ENCODE measurements around the gene NHS.
A peak's percentile ranks its signal among the peaks of the same experiment; 100 is the strongest.

NHS gene

GRCh38 chrX:17465201-17465600 is 90.2 kb downstream of the NHS start:
- no peak overlapping the region for H3K4me3 ChIP-seq (ENCODE audit: low read depth, low read length)
- H3K27me3 ChIP-seq (ENCODE audit: insufficient read depth, low read length), result no peaks in the 10 kb centered on the region
- H3K79me2 ChIP-seq (ENCODE audit: control insufficient read depth, insufficient read depth, low read length, unreplicated experiment), result no peaks in the 10 kb centered on the region
- no peak overlapping the region for H2AFZ ChIP-seq (ENCODE audit: low read length, unreplicated experiment)
- H3K27ac ChIP-seq (ENCODE audit: low read depth, low read length), result no peak overlapping the region
- no peaks in the 10 kb centered on the region for H3K36me3 ChIP-seq (ENCODE audit: insufficient read depth, low read length)
- peaks cover 11% of the 10 kb centered on the region for H3K4me1 ChIP-seq (ENCODE audit: control insufficient read depth, insufficient read depth, low read length, unreplicated experiment)

GRCh38 chrX:17465802-17466201 is 90.8 kb downstream of the NHS start:
- H2AFZ ChIP-seq (ENCODE audit: low read length, unreplicated experiment), result no peak overlapping the region
- H3K79me2 ChIP-seq (ENCODE audit: control insufficient read depth, insufficient read depth, low read length, unreplicated experiment), result no peaks in the 10 kb centered on the region
- H3K27ac ChIP-seq (ENCODE audit: low read depth, low read length), result no peak overlapping the region
- H3K4me1 ChIP-seq (ENCODE audit: control insufficient read depth, insufficient read depth, low read length, unreplicated experiment), result peaks cover 11% of the 10 kb centered on the region
- no peaks in the 10 kb centered on the region for H3K27me3 ChIP-seq (ENCODE audit: insufficient read depth, low read length)
- H3K4me3 ChIP-seq (ENCODE audit: low read depth, low read length), result no peak overlapping the region
- H3K36me3 ChIP-seq (ENCODE audit: insufficient read depth, low read length), result no peaks in the 10 kb centered on the region

DNA sequence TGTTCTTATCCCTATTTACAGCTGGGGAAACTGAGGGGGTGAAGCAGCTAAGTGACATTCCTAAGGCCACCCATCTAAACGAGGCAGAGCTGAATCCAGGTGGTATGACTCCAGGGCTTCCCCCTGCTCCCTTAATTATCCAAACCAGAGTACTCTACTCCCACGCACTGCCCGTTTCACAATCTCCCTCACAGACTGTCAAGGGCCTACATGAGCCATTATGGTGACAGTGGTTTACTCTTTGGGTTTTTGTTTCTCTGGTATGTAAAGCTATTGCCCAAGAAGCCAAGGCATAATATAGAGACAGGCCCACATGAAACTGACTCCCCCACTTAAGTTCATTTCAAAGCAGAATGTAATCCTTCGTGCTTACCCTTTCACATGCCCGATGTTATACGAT is 95.1 kb downstream of the NHS start:
- Histone ChIP-seq H3K27me3 (ENCODE audit: insufficient read depth, low read length) (no peaks in the 10 kb centered on the region), H3K4me3 (ENCODE audit: low read depth, low read length) (no peak overlapping the region), H3K4me1 (ENCODE audit: control insufficient read depth, insufficient read depth, low read length, unreplicated experiment) (peaks cover 8% of the 10 kb centered on the region)

DNA sequence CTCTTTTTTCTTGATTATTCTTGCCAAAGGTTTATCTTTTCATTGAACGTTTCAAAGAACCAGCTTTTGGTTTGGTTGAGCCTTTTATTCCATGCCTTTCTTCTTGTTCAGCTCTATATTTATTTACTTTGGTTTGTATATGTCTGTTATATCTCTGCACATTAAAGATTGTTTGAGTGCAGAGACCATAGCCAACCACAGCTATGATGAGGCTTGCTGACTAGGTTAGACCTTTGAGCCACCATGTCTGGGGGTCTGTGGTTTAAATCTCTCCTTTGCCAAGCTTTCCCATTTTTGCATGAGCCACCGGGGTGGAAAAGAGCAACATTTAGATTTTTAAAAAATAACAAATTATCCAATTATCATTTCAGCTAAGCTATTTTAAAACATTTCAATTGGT is 96.1 kb downstream of the NHS start:
- Histone ChIP-seq H3K4me1 (ENCODE audit: control insufficient read depth, insufficient read depth, low read length, unreplicated experiment) (peaks cover 18% of the 10 kb centered on the region), H3K4me3 (ENCODE audit: low read depth, low read length) (no peak overlapping the region), H3K79me2 (ENCODE audit: control insufficient read depth, insufficient read depth, low read length, unreplicated experiment) (no peaks in the 10 kb centered on the region), H3K27me3 (ENCODE audit: insufficient read depth, low read length) (no peaks in the 10 kb centered on the region), H3K27ac (ENCODE audit: low read depth, low read length) (no peak overlapping the region), H2AFZ (ENCODE audit: low read length, unreplicated experiment) (no peak overlapping the region), H3K36me3 (ENCODE audit: insufficient read depth, low read length) (no peaks in the 10 kb centered on the region)

More for the DNA sequence above, 95.1 kb downstream of the NHS start:
- Histone ChIP-seq H3K36me3 (ENCODE audit: insufficient read depth, low read length) (no peaks in the 10 kb centered on the region), H2AFZ (ENCODE audit: low read length, unreplicated experiment) (no peak overlapping the region), H3K79me2 (ENCODE audit: control insufficient read depth, insufficient read depth, low read length, unreplicated experiment) (no peaks in the 10 kb centered on the region), H3K27ac (ENCODE audit: low read depth, low read length) (no peak overlapping the region)

DNA sequence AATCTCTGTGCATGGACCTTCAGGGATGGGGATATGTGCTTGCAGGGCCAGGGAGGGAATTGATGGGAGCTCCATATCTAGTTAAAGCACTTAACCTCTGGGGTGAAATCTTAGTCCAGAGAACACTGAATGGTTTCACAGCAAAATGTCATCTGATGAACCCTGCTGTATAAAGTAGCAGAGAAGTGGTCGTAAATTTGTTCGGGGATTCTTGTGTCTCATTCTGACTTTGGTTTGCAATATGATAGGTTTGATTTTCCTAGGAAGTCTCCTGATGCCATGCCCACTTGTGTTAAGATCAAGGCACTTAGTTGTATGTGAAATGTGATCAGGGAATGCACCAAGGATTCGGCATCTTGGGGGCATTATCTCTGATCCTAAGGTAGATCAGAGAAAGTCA is 96.9 kb downstream of the NHS start:
- Histone ChIP-seq H3K27ac (ENCODE audit: low read depth, low read length) (no peak overlapping the region), H3K36me3 (ENCODE audit: insufficient read depth, low read length) (no peaks in the 10 kb centered on the region), H3K27me3 (ENCODE audit: insufficient read depth, low read length) (no peaks in the 10 kb centered on the region), H3K4me1 (ENCODE audit: control insufficient read depth, insufficient read depth, low read length, unreplicated experiment) (peaks cover 23% of the 10 kb centered on the region), H3K4me3 (ENCODE audit: low read depth, low read length) (no peak overlapping the region), H2AFZ (ENCODE audit: low read length, unreplicated experiment) (no peak overlapping the region), H3K79me2 (ENCODE audit: control insufficient read depth, insufficient read depth, low read length, unreplicated experiment) (no peaks in the 10 kb centered on the region)

DNA sequence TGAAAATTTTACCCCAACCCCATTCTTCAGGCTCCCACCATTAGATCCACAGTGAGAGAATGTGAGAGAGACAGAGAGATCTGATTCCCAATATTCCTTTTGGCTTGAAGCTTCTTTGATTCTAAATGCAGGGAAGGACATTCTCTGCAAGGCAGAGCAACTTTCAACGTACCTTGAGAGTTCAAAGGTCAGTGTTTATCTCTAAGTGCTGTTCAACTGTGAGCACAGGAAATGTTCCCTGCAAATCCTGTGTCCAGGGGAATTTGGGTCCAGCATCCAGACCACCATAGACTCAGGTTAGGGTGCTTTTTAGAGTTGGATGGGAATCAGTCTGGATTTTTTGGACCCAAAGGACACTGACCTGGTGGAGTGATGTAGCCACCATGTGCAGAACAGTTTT is 97.4 kb downstream of the NHS start:
- Histone ChIP-seq H3K36me3 (ENCODE audit: insufficient read depth, low read length) (no peaks in the 10 kb centered on the region), H3K27ac (ENCODE audit: low read depth, low read length) (no peak overlapping the region), H3K4me1 (ENCODE audit: control insufficient read depth, insufficient read depth, low read length, unreplicated experiment) (peaks cover 23% of the 10 kb centered on the region), H3K27me3 (ENCODE audit: insufficient read depth, low read length) (no peaks in the 10 kb centered on the region), H3K79me2 (ENCODE audit: control insufficient read depth, insufficient read depth, low read length, unreplicated experiment) (peaks cover 3% of the 10 kb centered on the region), H2AFZ (ENCODE audit: low read length, unreplicated experiment) (no peak overlapping the region), H3K4me3 (ENCODE audit: low read depth, low read length) (no peak overlapping the region)

DNA sequence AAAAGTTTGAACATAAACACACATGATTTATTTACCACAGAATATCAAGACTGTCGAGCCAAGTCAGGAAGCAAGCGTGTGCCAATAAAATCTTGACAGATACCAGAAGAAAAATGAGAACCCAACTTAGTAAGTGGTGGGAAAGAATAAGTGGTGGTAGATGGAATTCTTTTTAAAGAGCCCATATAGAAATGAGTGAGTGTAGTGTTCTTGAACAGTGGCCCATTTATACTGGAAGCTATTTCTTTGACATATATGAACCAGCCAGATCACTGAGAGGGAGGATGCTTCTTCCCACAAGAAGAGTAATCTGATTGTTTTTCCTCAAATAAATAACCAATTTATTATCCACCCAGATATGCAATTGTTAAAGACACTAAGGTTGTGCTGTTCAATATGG is 98.0 kb downstream of the NHS start:
- H3K79me2 ChIP-seq (ENCODE audit: control insufficient read depth, insufficient read depth, low read length, unreplicated experiment), result peaks cover 3% of the 10 kb centered on the region
- H3K27ac ChIP-seq (ENCODE audit: low read depth, low read length), result no peak overlapping the region
- no peak overlapping the region for H2AFZ ChIP-seq (ENCODE audit: low read length, unreplicated experiment)
- H3K36me3 ChIP-seq (ENCODE audit: insufficient read depth, low read length), result no peaks in the 10 kb centered on the region
- H3K4me3 ChIP-seq (ENCODE audit: low read depth, low read length), result no peak overlapping the region
- peaks cover 23% of the 10 kb centered on the region for H3K4me1 ChIP-seq (ENCODE audit: control insufficient read depth, insufficient read depth, low read length, unreplicated experiment)
- no peaks in the 10 kb centered on the region for H3K27me3 ChIP-seq (ENCODE audit: insufficient read depth, low read length)

DNA sequence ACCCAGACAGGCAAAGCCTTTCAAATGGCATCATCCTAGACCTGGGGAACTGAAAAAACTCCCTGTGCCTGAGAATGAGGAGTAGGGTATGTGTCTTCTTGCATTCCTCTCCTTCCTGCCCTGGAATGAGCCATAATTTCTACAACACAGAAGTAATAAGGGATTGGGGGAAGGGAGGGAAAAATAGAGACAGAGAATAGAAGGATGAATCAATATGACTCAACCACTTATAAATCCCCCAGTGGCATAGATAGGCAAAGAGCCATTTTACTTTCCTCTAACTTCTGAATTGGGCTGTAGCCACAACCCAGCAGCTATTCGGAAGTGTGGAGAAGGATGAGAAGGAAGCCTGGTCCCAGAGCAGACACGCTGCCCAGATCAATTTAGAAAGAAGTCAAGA is 99.9 kb downstream of the NHS start:
- Histone ChIP-seq H3K4me1 (ENCODE audit: control insufficient read depth, insufficient read depth, low read length, unreplicated experiment) (peaks cover 23% of the 10 kb centered on the region), H2AFZ (ENCODE audit: low read length, unreplicated experiment) (no peak overlapping the region), H3K27ac (ENCODE audit: low read depth, low read length) (peak overlapping the region; percentile 86), H3K36me3 (ENCODE audit: insufficient read depth, low read length) (no peaks in the 10 kb centered on the region), H3K79me2 (ENCODE audit: control insufficient read depth, insufficient read depth, low read length, unreplicated experiment) (peaks cover 3% of the 10 kb centered on the region), H3K27me3 (ENCODE audit: insufficient read depth, low read length) (no peaks in the 10 kb centered on the region), H3K4me3 (ENCODE audit: low read depth, low read length) (peak overlapping the region; percentile 18)

DNA sequence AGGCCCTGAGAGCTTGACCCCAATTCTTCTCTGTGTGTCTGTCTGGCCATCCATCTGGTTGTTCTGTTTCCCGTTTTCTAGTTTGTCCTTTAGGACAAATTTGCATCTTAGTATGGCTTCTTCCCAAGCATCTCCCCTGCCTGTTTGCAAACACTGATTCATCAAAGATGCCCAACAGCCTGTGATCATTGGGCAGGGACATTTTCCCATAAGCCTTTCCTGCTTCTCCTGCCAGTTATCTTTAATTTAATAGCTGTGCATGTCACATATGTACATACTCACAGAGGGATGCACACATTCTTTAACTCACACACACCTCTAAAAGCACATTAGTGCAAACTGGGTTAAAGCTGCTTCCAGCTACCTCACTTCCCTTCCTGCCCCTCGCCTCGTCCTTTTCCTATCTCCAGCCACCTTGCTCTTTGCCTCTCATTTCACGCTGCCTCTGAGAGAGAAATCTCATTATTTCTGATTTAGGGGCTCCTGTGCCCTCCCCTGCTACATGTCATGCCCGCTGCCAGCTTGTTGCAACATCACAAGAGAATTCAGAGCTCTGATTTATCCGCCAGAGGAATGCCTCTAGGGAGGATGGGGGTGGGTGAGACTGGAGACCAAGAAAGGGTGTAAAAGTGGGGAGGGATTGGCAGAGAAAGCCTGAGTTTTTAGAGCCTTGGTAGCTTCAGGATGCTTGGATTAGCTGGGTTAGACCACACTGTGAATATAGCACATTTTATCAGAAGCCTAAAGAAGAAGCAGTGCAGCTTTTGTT is 100.6 kb downstream of the NHS start:
- Histone ChIP-seq H3K36me3 (ENCODE audit: insufficient read depth, low read length) (no peaks in the 10 kb centered on the region), H3K27me3 (ENCODE audit: insufficient read depth, low read length) (no peaks in the 10 kb centered on the region), H3K4me1 (ENCODE audit: control insufficient read depth, insufficient read depth, low read length, unreplicated experiment) (peaks cover 23% of the 10 kb centered on the region), H3K4me3 (ENCODE audit: low read depth, low read length) (peak overlapping the region; percentile 18), H2AFZ (ENCODE audit: low read length, unreplicated experiment) (peak overlapping the region; percentile 64), H3K27ac (ENCODE audit: low read depth, low read length) (peak overlapping the region; percentile 86), H3K79me2 (ENCODE audit: control insufficient read depth, insufficient read depth, low read length, unreplicated experiment) (peaks cover 3% of the 10 kb centered on the region)

- Histone ChIP-seq H3K4me3 (ENCODE audit: low read depth, low read length) (no peak overlapping the region), H3K4me1 (ENCODE audit: control insufficient read depth, insufficient read depth, low read length, unreplicated experiment) (peaks cover 23% of the 10 kb centered on the region), H3K79me2 (ENCODE audit: control insufficient read depth, insufficient read depth, low read length, unreplicated experiment) (peaks cover 3% of the 10 kb centered on the region), H3K36me3 (ENCODE audit: insufficient read depth, low read length) (no peaks in the 10 kb centered on the region), H2AFZ (ENCODE audit: low read length, unreplicated experiment) (no peak overlapping the region), H3K27ac (ENCODE audit: low read depth, low read length) (0 out of 2 replicates have a peak overlapping the region, but pooled peaks have one; percentile 86), H3K27me3 (ENCODE audit: insufficient read depth, low read length) (no peaks in the 10 kb centered on the region)
Observed at GRCh38 chrX:17476411-17476810, 101.4 kb downstream of the NHS start.

DNA sequence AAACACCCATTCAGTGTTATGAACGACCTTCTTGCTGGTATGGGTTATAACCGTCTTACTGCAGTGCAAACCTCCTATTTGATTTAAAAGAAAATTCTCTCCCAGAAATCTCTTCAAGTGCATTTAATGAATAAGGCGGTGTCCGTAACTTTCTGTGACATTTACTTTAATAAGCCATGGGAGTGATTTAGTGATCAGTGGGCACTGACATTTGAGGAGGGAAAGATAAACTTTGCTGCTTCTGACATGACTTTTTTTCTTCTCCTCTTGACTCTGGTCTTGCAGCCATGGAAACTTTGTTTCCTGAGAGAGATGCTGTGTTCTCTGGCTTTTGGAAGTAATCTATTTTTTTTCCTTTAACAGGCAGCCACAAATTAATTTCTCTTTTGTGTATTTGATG is 106.1 kb downstream of the NHS start:
- Histone ChIP-seq H3K27me3 (ENCODE audit: insufficient read depth, low read length) (no peaks in the 10 kb centered on the region), H3K79me2 (ENCODE audit: control insufficient read depth, insufficient read depth, low read length, unreplicated experiment) (peaks cover 3% of the 10 kb centered on the region), H3K36me3 (ENCODE audit: insufficient read depth, low read length) (no peaks in the 10 kb centered on the region)

More for the DNA sequence above, 106.1 kb downstream of the NHS start:
- Histone ChIP-seq H3K4me3 (ENCODE audit: low read depth, low read length) (no peak overlapping the region), H2AFZ (ENCODE audit: low read length, unreplicated experiment) (no peak overlapping the region), H3K27ac (ENCODE audit: low read depth, low read length) (no peak overlapping the region), H3K4me1 (ENCODE audit: control insufficient read depth, insufficient read depth, low read length, unreplicated experiment) (peaks cover 6% of the 10 kb centered on the region)
